Neural crest cell (in vitro differentiated cells): Measurements from ENCODE around the gene TRMT61B. TPM values are rescaled to one million over a fixed set of nuclear protein-coding genes. Genes with fewer than 3 reads are reported as not detected.

Source experiments
- DNase-seq: peaks from one replicate; pipeline ENCODE4 v3.0.0; 2021; ENCODE audit warnings: low read depth, mixed read lengths, low spot score
- H3K27ac Mint-ChIP-seq: one replicate; pipeline ENCODE4 v1.8.0; 2021; ENCODE audit warnings: mild to moderate bottlenecking, mixed read lengths; ENCODE audit not compliant: unreplicated experiment
- H3K27me3 Mint-ChIP-seq: 2 replicates; pipeline ENCODE4 v1.8.0; 2021; ENCODE audit warnings: low read depth, mild to moderate bottlenecking, mixed read lengths
- H3K36me3 Mint-ChIP-seq: 2 replicates; pipeline ENCODE4 v1.8.0; 2021; ENCODE audit warnings: low read depth, mild to moderate bottlenecking, mixed read lengths
- H3K4me1 Mint-ChIP-seq: 2 replicates; pipeline ENCODE4 v1.8.0; 2021; ENCODE audit warnings: mixed read lengths
- H3K4me3 Mint-ChIP-seq: one replicate; pipeline ENCODE4 v1.8.0; 2021; ENCODE audit warnings: mild to moderate bottlenecking, mixed read lengths
- H3K9me3 Mint-ChIP-seq: 2 replicates; pipeline ENCODE4 v1.8.0; 2021; ENCODE audit warnings: mixed read lengths
- CTCF ChIP-seq: fragments of 200-600 bp; sonication (generic); conservative IDR thresholded peaks from 2 replicates; pipeline ENCODE4 v1.5.0; 2021; ENCODE audit warnings: antibody characterized with exemption, mild to moderate bottlenecking
- total RNA-seq: library from RNA; stranded (reverse); gene quantifications from 2 replicates; pipeline ENCODE4 v1.2.1, GENCODE V29; 2021

Gene TRMT61B
- total RNA-seq, 1 donor from 2014 or later = 21.8 TPM

- no peak for DNase-seq
- no peak overlapping the region for H3K27ac Mint-ChIP-seq
These were observed 68.4 kb downstream of the TRMT61B start for GRCh38 chr2:28801726-28802125.

More at GRCh38 chr2:28801726-28802125, 68.4 kb downstream of the TRMT61B start:
- Mint-ChIP-seq H3K27me3 (no peaks in the 10 kb centered on the region), H3K4me3 (no peak overlapping the region), H3K9me3 (peaks cover 4% of the 10 kb centered on the region), H3K36me3 (peaks cover 20% of the 10 kb centered on the region), H3K4me1 (no peaks in the 10 kb centered on the region)
- TF ChIP-seq CTCF = no peak

Other genes starting within 250 kb of the TRMT61B start
- 163 and 176 TPM in 2 replicates for gene PPP1CB, start 118.5 kb downstream of the TRMT61B start, total RNA-seq
- gene SPDYA, start 59.5 kb downstream of the TRMT61B start, total RNA-seq = 1.1 and 1.3 TPM in 2 replicates
- 66.7 and 70.6 TPM in 2 replicates for gene WDR43, start 24.4 kb upstream of the TRMT61B start, total RNA-seq
- 0.35 TPM in 1 of 2 replicates, not detected in the other for gene TOGARAM2, start 111.0 kb upstream of the TRMT61B start, total RNA-seq
- gene PCARE, start 204.2 kb upstream of the TRMT61B start, total RNA-seq = not detected in 2 replicates
- gene CLIP4, start 245.1 kb upstream of the TRMT61B start, total RNA-seq = 13.2 and 14.5 TPM in 2 replicates